Stomach (tissue), 19 donors: ENCODE results near the gene STK38. TPM values are rescaled to one million over a fixed set of nuclear protein-coding genes. Genes with fewer than 3 reads are reported as not detected.

Source experiments
- DNase-seq, 2 donors: peaks; one replicate each; pipeline versions ENCODE4 v3.0.0 to v3.0.0-alpha.2; 2013 to 2019
- H3K27ac ChIP-seq, 5 donors: fragments of 200-600 bp in 4 of 5; sonication (generic) in 4 of 5; one replicate each; pipeline ENCODE4 v1.5.1; 2013 to 2019; ENCODE audit warnings: mild to moderate bottlenecking in 1 of 5, moderate library complexity in 1 of 5
- H3K27me3 ChIP-seq, 3 donors: fragments of 200-600 bp; sonication (generic); one replicate each; pipeline ENCODE4 v1.5.1; 2017 to 2019; ENCODE audit warnings: mixed run types in 1 of 3
- H3K36me3 ChIP-seq, 4 donors: fragments of 200-600 bp; sonication (generic); 1 replicate in 3 of 4; 2 replicates in 1 of 4; pipeline ENCODE4 v1.5.1; 2016 to 2019
- H3K4me1 ChIP-seq, 4 donors: fragments of 200-600 bp; sonication (generic); one replicate each; pipeline ENCODE4 v1.5.1; 2016 to 2019
- H3K4me3 ChIP-seq, 4 donors: fragments of 200-600 bp; sonication (generic) in 3 of 4; one replicate each; pipeline ENCODE4 v1.5.1; 2016 to 2019; ENCODE audit warnings: mild to moderate bottlenecking in 1 of 4
- H3K9me3 ChIP-seq, 4 donors: fragments of 200-600 bp; sonication (generic); one replicate each; pipeline ENCODE4 v1.5.1; 2016 to 2019
- CTCF ChIP-seq, 7 experiments: fragments of 450-650 bp in 4 of 7; fragments of 200-600 bp in 3 of 7; sonication (generic) in 3 of 7; IDR thresholded peaks; one replicate each; pipeline ENCODE4 v1.5.1; 2016 to 2019; ENCODE audit warnings: antibody characterized with exemption in 7 of 7, control low read depth in 2 of 7, mild to moderate bottlenecking in 1 of 7
- EP300 ChIP-seq: sonication (generic); formaldehyde crosslinking; IDR thresholded peaks from one replicate; pipeline ENCODE4 v1.6.1; 2017; ENCODE audit warnings: antibody characterized with exemption
- POLR2A ChIP-seq, 4 donors: fragments of 450-650 bp; IDR thresholded peaks; one replicate each; pipeline ENCODE4 v1.6.1; 2016; ENCODE audit warnings: antibody characterized with exemption in 4 of 4, control low read depth in 2 of 4, mild to moderate bottlenecking in 1 of 4, moderate library complexity in 1 of 4
- POLR2AphosphoS5 ChIP-seq, 3 donors: sonication (generic); formaldehyde crosslinking; IDR thresholded peaks; one replicate each; pipeline ENCODE4 v1.6.1; 2016; ENCODE audit warnings: antibody characterized with exemption in 3 of 3
- WGBS, 5 donors: extraction: QIAGEN DNeasy Blood & Tissue Kit in 3 of 5; methylation state at CpG; one replicate each; pipeline versions ENCODE4 v1.1.5 to v1.1.7; 2013 to 2018; 5-methylcytosine and 5-hydroxymethylcytosine counted together
- intact Hi-C: fragments of 100-400 bp; cut with DNase I; formaldehyde crosslinking; loops from one replicate; pipeline ENCODE4 v1.15.1; 2023; ENCODE audit warnings: low total_unique reads
- long read RNA-seq, 10 donors: transcript quantifications; one replicate each; lab custom pipeline, GENCODE V29; 2026
- polyA plus RNA-seq, 3 donors: library from polyadenylated mRNA; stranded (reverse); fragments of 200-250 nt; gene quantifications; one replicate each; pipeline ENCODE4 v1.2.3, GENCODE V29; 2013
- total RNA-seq, 5 donors: library from RNA; depleted of rRNA; stranded (reverse); fragments of >200 nt; gene quantifications; one replicate each; pipeline versions ENCODE4 v1.1.0 to v1.2.3, GENCODE V29; 2014 to 2016
- donor health status: healthy with polysubstance abuse.
- donor health status: Bipolar disorder and iron deficiency.
- donor health status: healthy.

Gene STK38
- total RNA-seq (10 to 100 TPM; 20.4 to 63.7 (median 26.3) TPM), polyA plus RNA-seq (10 to 100 TPM; 14.1 to 24.9 (median 19.1) TPM)
- long read RNA-seq, donor 1 = 0 reads
- long read RNA-seq, donor 2 = 0 reads
- long read RNA-seq, donor 3, partial matches to known transcripts = 0 of 1 reads
- long read RNA-seq, donor 3, other reads (novel, unspliced or antisense) = 0 of 1 reads
- long read RNA-seq, donor 4 = 0 reads
- long read RNA-seq, donor 5, partial matches to known transcripts = 0 of 1 reads
- long read RNA-seq, donor 5, other reads (novel, unspliced or antisense) = 0 of 1 reads
- long read RNA-seq, donor 6, partial matches to known transcripts = 349 of 700 reads
- long read RNA-seq, donor 6, other reads (novel, unspliced or antisense) = 349 of 700 reads
- long read RNA-seq, donor 7, partial matches to known transcripts = 0 of 2 reads
- long read RNA-seq, donor 7, other reads (novel, unspliced or antisense) = 0 of 2 reads
- long read RNA-seq, donor 8, partial matches to known transcripts = 0 of 2 reads
- long read RNA-seq, donor 8, other reads (novel, unspliced or antisense) = 0 of 2 reads
- long read RNA-seq, donor 9 = 0 reads
- long read RNA-seq, donor 10, partial matches to known transcripts = 0 of 1 reads
- long read RNA-seq, donor 10, other reads (novel, unspliced or antisense) = 0 of 1 reads

GRCh38 chr6:36546920-36547645, at the start of gene STK38:
STK38 (minus strand) TSS chr6:36547479; CDS start chr6:36540202, 7,277 bp downstream.
- Histone ChIP-seq H3K36me3 (no peaks in the 10 kb centered on the region), H3K27ac (peak within 1 kb of the TSS; percentile 95 to 100 (median 99)), H3K4me1 (peaks cover 22 to 54% (median 39%) of the 10 kb centered on the region in 4 donors), H3K9me3 (no peaks in the 10 kb centered on the region), H3K27me3 (no peaks in the 10 kb centered on the region), H3K4me3 (peak within 1 kb of the TSS; percentile 69 to 97 (median 90))
- DNase-seq = peak; percentile 93 to 98
- WGBS, 5 donors = 0% methylated on average over 48 to 51 of the region's 51 CpGs
- intact Hi-C loops = no loop called here
- no peak for TF ChIP-seq EP300
- TF ChIP-seq CTCF (IDR thresholded peaks at IDR 0.05) = no peak
- peak in 2 of 4 donors; percentile 85 to 89 for TF ChIP-seq POLR2A (IDR thresholded peaks at IDR 0.05)
- TF ChIP-seq POLR2AphosphoS5 (IDR thresholded peaks at IDR 0.05) = peak; percentile 91 to 99 (median 97)

- intact Hi-C loops = no loop called here
- peaks cover 45 to 68% (median 57%) of the 10 kb centered on the region in 4 donors for H3K4me1 ChIP-seq
- no peak for DNase-seq
- no peaks in the 10 kb centered on the region for H3K9me3 ChIP-seq
- H3K27ac ChIP-seq = peak overlapping the region in 4 of 5 donors; percentile 96 to 99 (median 97)
- peak overlapping the region; percentile 60 to 93 (median 76) for H3K4me3 ChIP-seq
- 0 to 1% (median 0%) methylated on average over 5 of the region's 5 CpGs for WGBS, 5 donors
- no peaks in the 10 kb centered on the region for H3K27me3 ChIP-seq
- TF ChIP-seq EP300 = no peak
- no peak for TF ChIP-seq POLR2AphosphoS5 (IDR thresholded peaks at IDR 0.05)
- TF ChIP-seq POLR2A (IDR thresholded peaks at IDR 0.05) = no peak
- TF ChIP-seq CTCF (IDR thresholded peaks at IDR 0.05) = no peak
- H3K36me3 ChIP-seq = peaks cover 47 to 50% (median 49%) of the 10 kb centered on the region in 4 donors
These were observed 49.1 kb upstream of the STK38 start for GRCh38 chr6:36596356-36596755.

- TF ChIP-seq POLR2AphosphoS5 (IDR thresholded peaks at IDR 0.05) = peak in 1 of 3 donors; percentile 4
- TF ChIP-seq CTCF (IDR thresholded peaks at IDR 0.05) = no peak
- TF ChIP-seq EP300 = no peak
- peak in 1 of 2 donors; percentile 84 for DNase-seq
- WGBS, 5 donors = 0 to 1% (median 1%) methylated on average over 15 of the region's 15 CpGs
- peak overlapping the region; percentile 60 to 93 (median 76) for H3K4me3 ChIP-seq
- peaks cover 32 to 54% (median 45%) of the 10 kb centered on the region in 4 donors for H3K4me1 ChIP-seq
- peak overlapping the region; percentile 96 to 99 (median 97) for H3K27ac ChIP-seq
- intact Hi-C loops = loop anchor here (5.0 kb wide), 1 partner anchor 43 kb away; no protein-coding TSS in a partner anchor
- no peaks in the 10 kb centered on the region for H3K9me3 ChIP-seq
- no peaks in the 10 kb centered on the region for H3K27me3 ChIP-seq
- peaks cover 35 to 37% (median 35%) of the 10 kb centered on the region in 4 donors for H3K36me3 ChIP-seq
These were observed 47.8 kb upstream of the STK38 start for GRCh38 chr6:36594816-36595643.
